Ramos (cell line): ENCODE data around the gene PRKAR1B.

ENCODE experiments used
- in situ Hi-C: fragments of 300-500 bp; cut with MboI; formaldehyde crosslinking; loops from one replicate; pipeline ENCODE4 v1.14.3; 2022; ENCODE audit warnings: low sequenced_read_pairs; ENCODE audit not compliant: unreplicated experiment

The PRKAR1B gene

GRCh38 chr7:582081-582835 is 144.8 kb downstream of the PRKAR1B start:
- in situ Hi-C loops: no loop called here

DNA sequence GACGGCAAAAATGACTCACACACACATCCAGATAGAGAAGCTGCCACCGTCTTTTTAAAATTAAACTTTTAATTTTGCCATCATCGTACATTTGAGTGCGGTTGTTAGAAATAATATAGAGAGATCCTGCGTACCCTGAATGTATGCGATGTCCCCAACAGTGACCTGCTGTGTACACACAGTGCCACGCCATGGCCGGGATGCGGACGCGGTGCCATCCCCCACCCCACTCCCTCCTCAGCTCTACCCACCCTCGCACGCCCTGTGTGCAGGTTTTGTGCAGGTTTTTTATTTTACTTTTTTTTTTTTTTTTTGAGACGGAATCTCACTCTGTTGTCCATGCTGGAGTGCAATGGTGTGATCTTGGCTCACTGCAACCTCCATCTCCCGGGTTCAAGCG is 148.7 kb downstream of the PRKAR1B start:
- in situ Hi-C loops: no loop called here

GRCh38 chr7:577741-578370 is 149.2 kb downstream of the PRKAR1B start:
- in situ Hi-C loops: no loop called here

- in situ Hi-C loops: no loop called here
These were observed 149.8 kb downstream of the PRKAR1B start for GRCh38 chr7:577278-577665.

DNA sequence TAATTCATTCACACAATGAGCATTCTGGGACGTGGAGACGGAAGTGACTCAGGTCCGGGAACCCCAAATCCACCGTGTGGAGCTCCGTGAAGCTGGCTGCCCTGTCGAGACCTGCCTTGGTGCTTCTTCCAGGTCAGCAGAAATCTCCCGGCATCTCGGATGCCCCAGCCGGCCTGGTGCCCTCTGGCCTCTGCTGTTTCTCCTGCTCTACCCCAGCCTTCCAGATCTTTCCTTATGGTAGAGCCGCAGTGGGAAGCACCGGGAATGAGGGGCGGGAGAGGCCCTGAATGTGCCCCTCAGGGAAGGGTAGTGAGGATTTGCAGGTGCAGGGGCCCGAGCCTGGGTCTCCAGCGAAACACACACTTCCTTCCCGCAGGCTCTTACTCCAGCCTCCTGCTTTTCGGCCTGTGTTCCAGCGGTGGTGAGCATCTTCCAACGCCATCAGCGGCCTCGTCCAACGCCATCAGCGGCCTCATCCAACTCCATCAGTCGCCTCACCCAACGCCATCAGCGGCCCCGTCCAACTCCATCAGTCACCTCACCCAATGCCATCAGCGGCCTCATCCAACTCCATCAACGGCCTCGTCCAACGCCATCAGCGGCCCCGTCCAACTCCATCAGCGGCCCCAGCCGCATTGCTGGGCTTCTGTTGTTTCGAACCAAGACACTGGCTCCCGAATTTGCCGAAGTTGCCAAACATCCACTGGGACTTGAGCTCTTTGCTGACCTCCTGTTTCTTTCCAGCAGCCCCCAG is 150.4 kb downstream of the PRKAR1B start:
- in situ Hi-C loops: no loop called here

GRCh38 chr7:575425-576366 is 151.4 kb downstream of the PRKAR1B start:
- in situ Hi-C loops: no loop called here

DNA sequence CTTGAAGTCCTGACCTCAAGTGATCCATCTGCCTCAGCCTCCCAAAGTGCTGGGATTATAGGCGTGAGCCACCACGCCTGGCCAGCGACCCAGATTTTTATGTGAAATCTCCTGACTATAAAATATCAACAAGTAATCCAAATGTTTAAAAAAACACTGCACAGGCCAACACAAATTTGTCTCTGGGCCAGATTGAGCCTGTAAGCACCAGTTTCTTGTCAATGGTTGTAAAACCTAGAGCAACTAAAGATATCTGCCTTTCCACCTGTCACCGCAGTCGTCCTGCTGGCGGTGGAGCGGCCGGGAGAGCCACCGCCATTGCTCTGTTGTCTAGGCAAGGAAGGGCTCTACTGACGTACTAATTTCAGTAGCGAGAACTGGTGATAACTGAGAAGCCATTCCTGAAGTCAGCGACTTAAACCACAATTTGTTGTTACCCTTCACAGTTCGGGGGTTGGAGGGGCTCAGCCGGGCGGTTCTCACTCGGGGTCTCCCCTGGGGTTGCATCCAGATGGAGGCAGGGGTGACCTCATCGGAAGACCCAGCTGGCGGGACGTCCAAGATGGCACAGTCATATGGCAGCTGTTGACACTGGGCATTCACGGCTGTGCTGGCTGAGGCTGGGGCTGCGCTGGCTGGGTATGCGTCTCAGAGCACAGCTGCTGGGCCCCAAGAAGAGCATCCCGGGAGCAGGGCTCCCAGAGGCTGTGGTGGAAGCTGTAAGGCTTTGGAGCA is 152.3 kb downstream of the PRKAR1B start:
- in situ Hi-C loops: no loop called here

GRCh38 chr7:573933-574381 is 153.1 kb downstream of the PRKAR1B start:
- in situ Hi-C loops: no loop called here

DNA sequence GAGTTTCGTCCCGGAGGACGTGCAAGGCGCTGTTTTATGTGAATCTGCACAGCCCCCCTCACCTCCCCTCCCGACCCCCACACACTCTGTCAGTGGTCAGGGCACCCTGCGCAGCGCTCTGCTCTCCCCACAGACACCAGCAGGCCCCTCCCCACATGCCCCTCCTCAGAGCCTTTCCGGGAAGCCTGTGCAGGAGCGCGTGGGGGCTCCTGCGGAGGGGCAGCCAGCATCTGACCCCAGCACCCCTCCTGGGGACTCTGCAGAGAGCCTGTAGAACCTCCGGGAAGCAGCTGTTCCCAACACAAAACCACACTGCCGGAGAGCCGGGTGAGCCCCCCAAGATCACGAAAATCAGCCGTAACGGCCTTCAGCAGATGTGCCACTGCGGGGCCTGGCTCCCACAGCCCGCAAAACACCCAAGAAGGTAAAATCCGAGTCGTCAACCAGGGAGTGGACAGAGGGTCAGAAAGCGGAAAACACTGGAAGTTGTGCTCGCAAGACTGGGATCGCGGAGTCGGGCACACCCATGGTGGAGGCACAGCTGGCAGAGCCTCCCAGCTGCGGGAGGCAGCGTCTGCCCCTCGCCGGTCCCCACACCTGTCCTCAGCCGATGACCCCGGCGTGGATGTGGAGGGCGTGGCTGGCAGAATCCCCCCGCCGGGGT is 153.7 kb downstream of the PRKAR1B start:
- in situ Hi-C loops: no loop called here

GRCh38 chr7:572416-573268 is 154.4 kb downstream of the PRKAR1B start:
- in situ Hi-C loops: no loop called here

DNA sequence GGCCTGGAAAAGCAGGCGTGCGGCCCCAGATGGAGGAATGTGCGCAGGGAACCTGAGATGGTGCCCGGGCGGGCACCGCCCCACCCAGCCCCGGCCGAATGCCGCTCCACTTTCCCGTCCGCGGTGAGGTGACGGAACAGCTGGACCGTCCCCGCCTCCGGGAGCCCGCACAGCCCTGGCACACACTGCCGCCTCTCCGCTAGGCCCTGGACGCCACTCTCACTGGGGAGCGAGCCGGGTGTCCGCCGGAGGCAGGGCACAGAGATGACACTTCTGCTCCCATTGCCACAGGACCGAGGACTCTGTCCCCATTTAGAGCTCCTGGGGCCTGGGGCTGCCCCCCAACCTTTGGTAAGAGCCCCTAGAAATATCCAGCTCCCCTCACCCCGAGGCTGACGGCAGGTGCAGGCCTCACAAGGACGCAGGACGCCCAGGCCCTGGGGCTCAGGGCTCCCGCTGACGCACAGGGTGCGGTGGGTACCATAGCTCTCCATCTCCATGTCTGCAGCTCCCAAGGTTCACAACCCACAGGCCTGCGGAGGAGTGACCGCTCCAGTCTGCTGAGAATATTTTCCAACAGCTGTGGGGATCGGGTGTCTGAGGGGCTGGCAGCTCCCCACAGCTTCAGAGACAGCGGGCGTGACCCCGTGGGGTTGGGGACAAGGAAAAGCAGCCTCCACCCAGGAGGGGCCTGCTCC is 155.2 kb downstream of the PRKAR1B start:
- in situ Hi-C loops: no loop called here

GRCh38 chr7:571096-571717 is 155.9 kb downstream of the PRKAR1B start:
- in situ Hi-C loops: no loop called here

DNA sequence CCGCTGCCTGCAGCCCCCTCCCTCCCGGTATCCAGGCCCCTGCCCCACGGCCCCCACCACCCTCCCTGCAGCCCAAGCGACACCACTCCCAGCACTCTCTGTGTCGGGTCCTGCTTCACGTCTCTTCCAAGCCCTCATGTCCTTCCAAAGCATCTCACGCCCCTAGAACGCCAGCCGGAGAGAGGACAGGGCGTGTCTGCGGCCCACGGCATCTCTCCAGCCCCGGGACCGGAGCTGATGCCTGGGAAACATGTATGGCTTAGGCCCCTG is 156.3 kb downstream of the PRKAR1B start:
- in situ Hi-C loops: no loop called here

GRCh38 chr7:569996-570800 is 156.9 kb downstream of the PRKAR1B start:
- in situ Hi-C loops: no loop called here

GRCh38 chr7:569071-569855 is 157.8 kb downstream of the PRKAR1B start:
- in situ Hi-C loops: no loop called here
